CD4-positive, alpha-beta T cell treated with Interleukin-17A for 4 hours (primary cell): ENCODE data around the gene FXYD1.
"Not testable (repeated sequence)": the region's sequence is repeated elsewhere in the genome, so short reads cannot be mapped to it uniquely, and the experiment has no call there.

Experiments
- DNase-seq: peaks from one replicate; pipeline ENCODE4 v3.0.0-alpha.2; 2020; ENCODE audit warnings: mixed read lengths

Gene FXYD1

DNA sequence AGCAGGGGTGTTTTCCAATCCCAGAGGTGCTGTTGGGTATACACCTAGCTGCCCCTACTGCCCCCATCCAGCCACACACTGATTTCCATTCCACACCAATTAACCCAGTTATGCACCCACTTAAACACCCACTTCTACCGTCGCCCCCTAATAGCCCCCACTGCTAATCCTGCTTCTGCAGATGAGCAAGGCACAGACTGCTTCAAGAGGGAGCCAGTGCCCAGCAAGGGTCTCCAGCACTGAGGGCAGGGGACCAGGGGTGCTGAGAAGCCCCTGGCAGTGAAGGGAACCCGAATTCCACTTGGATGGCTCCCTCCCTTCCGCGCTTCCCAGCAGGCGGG is 5.6 kb downstream of the FXYD1 start:
- no peak for DNase-seq

DNA sequence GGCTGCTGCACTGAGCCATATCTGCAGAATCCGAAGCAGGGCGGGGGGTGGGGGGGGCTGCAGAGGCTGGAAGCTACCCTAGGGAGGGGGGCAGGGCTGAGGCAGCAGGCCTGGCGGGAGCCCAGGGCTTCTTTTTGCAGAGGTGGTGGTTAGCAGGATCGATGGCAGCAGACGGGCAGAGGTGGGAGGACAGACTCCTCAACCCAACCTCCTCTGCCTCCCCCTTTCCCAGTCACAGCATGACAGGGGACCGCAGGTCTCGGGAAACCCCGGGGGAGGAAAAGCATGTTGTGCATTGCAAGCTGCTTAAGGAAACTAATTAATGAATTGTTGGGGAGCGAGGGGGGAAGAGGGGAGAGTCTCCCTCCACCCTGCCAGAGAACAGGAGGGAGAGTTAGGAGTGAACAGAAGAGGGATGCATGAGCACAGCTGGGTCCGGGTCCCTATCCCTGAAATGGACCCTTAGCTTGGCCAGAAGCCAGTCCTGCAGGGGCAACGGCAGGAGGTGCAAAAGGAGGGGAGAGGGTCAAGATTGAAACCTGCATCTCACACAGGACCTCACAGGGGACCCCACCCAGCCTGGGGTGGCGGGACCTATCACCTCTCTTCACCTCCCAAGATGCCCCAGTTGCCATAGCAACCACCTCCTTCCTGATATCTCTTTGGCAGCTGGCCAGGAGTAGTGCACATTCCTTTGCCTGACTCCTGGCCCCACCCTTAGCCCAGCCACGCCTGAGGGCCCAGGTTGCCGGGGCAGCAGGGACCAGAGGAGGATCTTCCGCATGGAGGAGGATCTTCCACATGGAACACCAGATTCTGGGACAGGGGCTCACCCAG is 6.2 kb downstream of the FXYD1 start:
- peak; percentile 69 for DNase-seq

DNA sequence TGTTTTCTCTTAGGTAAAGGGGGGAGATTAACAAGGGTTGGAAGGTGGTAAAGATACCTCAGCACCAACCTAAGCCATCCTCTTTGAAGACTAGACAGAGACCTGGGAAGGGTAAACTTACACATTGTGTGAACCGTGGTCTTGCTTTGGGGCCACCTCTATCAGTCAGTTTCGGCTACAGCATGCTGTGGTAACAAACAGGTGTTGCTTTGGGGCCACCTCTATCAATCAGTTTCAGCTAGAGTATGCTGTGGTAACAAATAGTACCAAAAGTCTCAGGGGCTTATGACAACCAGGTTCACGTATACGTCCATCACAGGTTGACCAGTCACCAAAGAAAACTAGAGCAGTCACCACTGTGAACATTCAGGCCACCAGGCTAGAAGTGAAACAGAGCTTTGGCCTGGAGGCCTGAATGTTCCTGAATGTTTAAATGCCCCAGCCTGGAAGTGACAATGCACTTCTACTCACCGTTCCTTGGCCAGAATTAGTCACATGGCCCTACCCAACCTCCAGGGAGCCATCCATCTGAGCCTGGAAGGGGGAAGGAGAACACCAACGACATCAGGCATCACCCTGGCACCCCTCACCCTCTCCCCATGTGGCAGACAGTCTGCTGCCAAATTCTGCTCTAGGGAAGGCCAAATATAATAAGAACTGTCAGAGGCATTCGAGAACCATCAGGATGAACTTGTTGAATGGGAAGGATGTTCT is 8.3 kb downstream of the FXYD1 start:
- DNase-seq = no peak

DNA sequence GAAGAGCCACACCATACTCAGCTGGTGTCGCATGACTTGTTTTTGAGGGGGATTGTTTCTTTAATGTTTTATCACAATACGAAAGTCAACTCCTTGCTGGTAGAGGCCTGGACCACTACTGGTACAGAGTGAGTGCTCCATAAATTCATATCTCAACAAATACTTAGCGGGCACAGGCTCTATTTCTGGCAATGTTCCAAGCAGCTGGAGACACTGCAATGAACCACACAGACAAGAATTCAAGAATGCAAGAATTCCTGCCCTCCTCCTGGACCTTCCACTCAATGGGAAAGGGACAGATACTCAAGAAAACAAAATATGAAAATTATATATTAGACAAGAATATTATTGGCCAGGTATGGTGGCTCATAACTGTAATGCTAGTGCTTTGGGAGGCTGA is 10.8 kb downstream of the FXYD1 start:
- no peak for DNase-seq

DNA sequence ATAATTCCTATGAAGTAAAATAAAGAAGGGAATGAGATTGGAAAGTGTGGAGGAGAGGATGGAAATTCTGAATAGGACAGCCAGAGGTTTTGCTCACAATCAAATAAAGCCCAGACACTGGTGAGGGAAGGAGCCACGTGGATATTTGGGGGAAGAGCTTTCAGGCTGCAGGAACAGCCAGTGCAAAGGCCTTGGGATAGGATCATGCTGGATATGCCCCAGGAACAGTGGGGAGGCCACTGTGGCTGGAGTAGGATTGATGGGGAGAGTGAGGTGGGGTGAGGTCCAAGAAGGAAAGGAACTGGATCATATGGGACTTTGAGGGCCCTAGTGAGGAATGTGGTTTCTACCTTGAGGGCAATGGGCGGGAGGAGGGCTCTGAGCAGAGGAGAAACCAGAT is 11.8 kb downstream of the FXYD1 start:
- no peak for DNase-seq

DNA sequence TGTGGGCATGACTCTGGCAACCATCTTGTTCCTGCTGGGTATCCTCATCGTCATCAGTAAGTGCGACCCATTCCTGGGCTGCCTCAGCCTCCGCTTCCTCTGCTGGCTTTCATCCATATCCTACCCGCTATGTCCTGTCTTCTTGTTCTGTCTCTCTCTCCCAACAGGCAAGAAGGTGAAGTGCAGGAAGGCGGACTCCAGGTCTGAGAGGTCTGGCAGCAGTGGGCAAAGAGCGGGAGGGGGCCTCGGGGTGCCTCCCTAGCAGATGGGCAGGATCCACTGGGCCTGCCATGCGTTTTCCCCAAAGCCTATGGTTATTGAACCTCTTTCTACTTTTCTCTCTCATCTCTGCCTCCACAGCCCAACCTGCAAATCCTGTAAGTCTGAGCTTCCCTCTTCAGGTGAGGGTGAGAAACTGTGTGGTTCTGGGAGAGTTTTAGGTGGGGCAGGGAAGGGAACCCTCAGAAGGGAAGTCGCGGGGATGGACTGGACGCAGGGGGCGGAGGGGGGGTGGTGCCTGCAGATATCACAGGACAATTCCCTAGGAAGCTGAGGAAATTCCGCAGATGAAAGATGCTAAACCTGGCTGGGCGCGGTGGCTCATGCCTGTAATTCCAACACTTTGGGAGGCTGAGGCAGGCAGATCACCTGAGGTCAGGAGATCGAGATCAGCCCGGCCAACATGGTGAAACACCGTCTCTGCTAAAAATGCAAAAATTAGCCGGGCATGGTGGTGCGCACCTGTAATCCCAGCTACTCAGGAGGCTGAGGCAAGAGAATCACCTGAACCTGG is 12.8 kb downstream of the FXYD1 start:
- DNase-seq = no peak

DNA sequence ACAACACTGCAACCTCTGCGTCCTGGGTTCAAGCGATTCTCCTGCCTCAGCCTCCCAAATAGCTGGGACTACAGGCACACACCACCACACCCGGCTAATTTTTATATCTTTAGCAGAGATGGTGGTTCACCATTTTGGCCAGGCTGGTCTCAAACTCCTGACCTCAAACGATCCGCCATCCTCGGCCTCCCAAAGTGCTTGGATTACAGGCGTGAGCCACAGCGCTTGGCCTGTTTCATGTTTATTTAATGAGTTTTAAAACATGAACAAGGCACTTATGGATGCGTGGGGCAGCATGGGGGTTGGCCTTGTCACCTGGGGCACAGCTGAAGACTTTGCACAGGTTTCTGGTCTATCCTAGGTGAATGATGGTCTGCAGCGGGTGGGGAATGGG is 14.5 kb downstream of the FXYD1 start:
- DNase-seq = not testable (repeated sequence)

DNA sequence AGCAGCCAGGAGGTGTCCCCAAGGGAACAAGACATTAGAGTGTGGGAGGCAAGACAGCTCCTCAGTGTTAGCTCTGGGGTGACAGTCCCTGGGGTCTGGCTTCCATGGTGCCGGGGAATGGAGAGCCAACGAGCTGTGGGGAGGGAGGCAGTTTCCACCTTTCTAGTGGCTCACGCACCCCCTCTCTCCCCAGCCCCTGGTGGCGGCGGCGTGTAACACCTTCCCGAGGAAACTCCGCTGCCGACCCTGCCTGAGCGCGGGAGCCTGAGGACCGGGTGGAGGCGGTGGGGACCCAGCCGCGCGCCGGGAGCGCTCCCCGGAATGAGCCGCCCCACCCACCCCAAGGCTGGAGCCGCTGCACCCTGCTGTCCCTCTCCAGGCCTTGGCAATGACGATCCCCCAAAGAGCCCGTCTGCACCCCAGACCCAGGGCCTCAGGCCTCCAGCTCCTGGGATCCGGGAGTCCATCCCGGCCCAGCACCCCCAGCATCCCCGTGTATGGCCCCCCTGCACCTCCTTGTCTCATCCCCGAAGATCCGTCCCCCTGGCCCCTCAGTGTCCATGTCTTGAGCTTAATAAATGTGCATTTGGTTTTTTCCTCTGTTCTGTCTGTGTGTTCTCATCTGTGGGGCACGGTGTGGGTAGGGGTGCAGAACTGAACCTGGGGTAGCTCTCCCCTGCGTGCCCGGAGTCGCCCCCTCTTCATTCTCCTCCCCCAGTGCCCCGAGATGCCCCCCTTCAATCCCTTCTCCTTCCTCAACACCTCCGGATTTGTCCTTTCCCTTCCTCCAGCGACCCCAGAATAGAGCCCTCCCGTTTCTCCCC is 15.3 kb downstream of the FXYD1 start:
- DNase-seq = peak; percentile 85

DNA sequence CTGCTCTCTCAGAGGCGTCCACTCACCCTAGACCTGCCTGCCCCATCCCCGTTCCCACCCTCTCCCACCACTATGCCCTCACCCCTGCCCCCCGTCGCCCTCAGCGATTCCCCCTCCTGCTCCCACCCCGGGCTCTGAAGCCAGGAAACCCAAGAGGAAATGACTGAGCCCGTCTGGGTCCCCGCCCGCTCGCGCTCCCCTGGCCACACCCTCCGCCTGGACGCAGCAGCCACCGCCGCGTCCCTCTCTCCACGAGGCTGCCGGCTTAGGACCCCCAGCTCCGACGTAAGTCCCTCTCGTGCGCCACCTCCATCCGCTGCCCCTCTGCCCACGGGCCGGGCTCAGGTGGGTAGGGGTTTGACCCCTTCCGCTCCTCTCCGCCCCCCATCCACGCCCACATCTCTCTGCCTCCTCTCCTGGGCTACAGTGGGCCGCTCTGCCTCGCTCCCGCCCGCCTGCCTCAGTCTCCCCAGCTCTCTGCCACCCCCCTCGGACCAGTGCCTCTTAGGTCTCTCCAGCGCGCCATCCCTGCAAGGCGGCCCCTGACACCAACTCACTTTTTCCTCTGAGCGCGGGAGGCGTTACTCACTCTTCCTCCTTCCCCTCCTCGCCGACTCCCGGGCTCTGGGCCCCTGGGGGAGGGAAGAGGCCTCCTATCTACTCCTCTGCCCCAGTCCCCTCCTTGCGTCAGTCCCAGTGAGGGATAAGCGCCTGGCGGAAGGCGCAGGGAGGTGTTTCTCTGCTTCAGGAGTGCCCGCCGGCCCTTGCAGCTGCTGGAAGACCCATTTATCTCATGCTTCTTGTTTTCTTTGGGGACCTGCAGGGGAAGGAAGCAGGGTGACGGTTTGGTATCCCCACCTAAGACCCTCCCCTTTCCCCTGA is 16.1 kb downstream of the FXYD1 start, which contains the start of gene FXYD5:
FXYD5 (plus strand) TSS at position 211 of the 882 bp plus-strand sequence. CDS start 816 bp downstream, outside the sequence.
- DNase-seq = peak; percentile 79

DNA sequence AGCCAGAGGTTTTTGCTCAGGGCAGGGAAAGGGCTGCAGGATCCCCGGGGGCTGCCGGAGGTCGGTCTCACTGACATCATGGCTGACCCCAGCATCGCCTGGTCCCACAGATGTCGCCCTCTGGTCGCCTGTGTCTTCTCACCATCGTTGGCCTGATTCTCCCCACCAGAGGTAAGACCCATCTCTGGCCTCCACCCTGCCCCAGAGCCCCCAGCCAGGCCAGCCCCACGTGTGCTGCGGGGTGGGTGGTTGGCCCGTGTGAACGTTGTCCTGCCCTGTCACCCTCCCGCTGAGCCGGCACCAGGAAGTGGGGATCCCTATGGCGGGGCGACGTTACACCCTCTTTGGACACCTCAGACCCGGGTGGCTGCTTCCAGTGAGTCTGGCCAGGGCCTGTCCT is 16.8 kb downstream of the FXYD1 start:
- DNase-seq = peak; percentile 47

DNA sequence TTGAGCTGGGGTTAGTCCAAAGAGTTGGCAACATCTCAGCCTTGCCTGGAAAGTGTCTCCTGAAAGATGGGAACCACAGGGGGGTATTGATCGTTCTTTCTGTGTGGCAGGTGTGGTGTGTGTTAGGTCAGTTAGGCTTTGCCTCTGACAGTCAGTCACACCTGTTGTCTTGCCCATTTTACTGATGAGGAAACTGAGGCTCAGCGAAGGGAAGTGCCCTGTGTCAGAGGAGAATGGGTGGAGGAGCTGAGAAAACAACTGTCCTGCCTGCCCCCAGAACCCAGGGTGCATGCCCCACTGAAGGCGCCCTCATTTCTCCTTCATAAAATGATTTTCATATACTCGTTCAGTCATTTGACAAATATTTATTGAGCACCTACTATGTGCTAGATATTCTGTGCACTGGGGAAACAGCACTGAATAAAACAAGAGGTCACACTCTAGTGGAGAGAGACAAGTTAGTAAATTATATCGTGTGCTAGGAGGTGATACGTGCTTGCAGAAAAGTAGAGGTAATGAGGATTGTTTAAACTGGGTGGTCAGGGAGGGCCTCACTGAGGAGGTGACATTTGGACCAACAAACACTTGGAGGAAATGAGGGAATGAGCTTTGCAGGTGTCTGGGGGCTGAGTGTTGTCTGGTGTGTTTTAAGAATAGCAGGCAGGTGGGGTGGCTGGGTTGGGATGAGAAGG is 17.5 kb downstream of the FXYD1 start:
- DNase-seq = no peak

DNA sequence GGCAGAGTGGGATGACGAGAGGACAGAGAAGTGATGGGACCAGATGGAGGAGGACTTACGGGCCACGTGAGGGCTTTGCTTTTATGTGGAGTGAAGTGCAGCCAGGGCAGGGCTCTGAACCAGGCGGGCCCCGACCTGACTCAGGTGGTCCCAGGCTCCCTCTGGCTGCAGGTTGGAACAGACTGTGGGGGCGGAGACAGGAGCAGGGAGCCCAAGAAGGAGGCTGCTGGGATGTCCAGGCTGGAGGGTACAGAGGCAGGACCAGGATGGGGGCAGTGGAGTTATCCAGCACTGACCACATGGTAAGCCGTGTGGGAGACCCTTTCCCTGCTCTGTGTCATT is 18.0 kb downstream of the FXYD1 start:
- no peak for DNase-seq

DNA sequence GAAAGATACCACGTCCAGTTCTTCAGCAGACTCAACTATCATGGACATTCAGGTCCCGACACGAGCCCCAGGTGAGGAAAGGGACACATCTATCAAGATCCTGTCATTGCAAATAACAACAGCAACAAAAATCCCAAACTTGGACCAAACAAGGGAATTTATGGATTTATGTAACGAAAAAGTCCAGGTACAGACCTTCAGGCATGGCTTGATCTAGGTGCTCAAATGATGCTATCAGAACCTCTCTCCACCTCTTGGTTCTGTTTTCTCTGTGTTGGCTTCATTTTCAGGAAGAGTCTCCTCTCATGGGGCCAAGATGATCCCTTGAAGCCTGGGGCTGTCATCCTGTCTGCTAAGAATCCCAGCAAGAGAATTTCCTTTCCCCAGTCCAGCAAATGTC is 18.8 kb downstream of the FXYD1 start:
- DNase-seq = no peak

DNA sequence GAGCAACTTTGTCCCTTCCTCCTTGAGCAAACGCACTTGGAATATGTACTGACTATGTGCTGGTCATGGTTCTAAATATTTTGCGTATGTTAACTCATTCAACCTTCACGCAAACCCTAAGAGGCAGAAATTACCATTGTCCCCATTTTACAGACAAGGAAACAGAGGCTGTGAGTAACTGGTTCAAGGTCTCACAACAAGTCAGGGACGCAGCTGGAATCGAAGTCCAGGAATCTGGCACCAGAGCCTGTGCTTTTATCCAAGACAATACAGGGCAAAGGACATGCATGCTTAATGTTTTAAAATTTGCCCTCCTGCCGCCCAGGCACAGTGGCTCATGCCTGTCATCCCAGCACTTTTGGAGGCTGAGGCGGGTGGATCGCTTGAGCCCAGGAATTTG is 21.0 kb downstream of the FXYD1 start:
- no peak for DNase-seq

DNA sequence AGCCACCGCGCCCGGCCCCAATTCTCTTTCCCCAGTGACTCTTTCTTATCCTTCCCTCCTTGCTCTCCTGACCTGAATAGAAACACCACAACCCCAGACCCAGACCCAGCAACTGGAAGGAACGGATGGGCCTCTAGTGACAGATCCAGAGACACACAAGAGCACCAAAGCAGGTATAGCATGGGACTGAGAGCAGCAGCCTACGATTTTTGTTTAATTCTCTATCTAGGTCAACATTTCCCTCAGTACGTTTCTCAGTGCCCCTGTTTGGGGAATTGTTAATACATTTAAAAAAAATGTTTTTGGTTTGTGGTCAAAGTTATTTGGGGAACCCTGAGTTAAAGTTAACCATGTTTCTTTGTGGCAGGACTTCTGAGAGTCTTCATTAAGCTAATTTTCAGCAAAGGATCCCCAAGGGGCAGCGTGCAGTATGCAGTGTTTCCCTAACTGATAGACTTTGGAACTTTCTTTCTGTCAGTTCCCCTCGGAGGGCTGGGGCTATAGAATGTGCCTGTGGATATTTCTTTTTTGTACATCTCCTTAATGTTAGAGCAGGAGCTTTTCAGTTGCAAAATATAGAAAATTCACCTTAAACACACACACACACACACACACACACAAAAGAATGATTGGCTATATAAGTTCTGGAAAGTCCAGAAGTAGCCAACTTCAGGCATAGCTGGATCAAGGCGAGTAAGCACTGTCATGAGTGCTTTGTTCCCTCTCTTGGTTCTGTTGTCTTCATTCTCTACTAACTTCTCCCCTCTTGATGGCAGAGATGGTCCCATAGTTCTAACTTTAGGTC is 22.2 kb downstream of the FXYD1 start:
- DNase-seq = no peak

DNA sequence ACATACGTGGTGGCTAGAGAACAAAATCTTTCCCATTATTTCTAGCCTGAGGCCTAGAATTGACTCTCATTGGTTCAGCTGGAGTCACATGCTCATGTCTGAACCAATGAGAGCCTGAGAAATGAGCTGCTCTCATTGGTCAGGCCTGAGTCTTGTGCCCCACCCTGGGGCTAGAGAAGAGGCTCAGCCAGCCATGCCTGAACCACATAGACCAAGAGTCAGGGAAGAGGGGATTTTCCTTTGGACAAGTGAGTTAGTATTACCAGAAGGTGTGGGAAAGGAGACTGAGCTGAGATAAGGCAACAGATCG is 22.8 kb downstream of the FXYD1 start:
- DNase-seq = no peak

DNA sequence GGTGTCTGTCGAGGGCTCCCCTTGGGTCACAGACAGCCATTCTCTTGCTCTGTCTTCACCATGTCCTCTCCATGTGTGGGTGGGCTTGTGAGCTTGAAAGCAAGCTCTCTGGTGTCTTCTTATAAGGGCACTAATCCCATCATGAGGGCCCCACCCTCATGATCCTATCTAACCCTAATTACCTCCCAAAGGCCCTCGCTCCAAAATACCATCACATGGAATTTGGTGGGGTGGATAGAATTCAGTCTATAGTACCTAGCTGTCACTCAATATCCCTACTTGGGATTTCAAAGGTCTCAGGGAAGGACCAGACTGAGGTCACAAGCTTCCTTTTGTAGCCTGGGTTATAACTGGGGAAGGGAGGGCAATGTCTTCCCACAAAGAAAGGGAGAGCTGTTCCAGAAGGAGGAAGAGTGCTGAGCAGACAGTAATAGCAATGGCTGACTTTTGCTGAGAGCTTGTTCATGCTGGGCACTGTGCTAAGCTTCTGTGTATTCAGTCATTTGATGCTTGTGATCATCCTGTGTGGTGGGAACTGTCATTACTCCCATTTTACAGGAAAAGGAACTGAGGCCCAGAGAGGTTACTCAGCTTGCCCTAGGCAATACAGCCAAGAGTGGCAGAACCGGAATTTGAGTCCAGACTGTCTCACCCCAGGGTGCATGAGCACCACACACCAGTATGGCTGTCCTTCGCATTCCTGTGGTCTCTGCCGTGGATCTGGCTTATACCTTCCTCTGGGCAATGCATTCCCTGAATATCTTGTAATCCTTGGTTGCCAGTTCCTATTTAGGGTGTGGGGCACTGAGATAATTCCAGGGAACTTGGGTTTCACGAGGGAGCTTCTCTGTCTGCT is 24.1 kb downstream of the FXYD1 start:
- DNase-seq = no peak

DNA sequence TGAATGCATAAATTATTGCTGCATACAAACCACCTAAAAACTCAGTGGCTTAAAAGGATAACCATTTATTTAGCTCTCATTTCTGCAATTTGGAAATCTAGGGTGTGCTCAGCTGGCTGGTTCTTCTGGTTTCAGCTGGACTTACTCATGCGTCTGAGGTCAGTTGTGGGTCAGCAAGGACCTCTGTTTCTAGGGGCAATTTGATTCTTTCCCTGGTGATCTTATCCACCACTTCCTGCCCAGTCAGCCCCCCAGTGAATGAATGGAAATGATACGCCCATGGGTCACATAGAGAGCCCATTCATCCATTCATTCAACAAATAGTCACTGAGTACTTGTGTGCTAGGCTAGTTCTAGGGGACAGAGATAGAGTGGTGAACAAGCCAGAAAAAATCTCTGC is 25.8 kb downstream of the FXYD1 start:
- DNase-seq = no peak
